Muscle layer of duodenum (tissue), 2 donors: ENCODE data around the gene TAOK3.
"Not testable (repeated sequence)": the region's sequence is repeated elsewhere in the genome, so short reads cannot be mapped to it uniquely, and the experiment has no call there.

Experiments
- H3K27ac ChIP-seq: one replicate; pipeline ENCODE4 v1.7.0; 2013; ENCODE audit warnings: mild to moderate bottlenecking, low read length
- H3K27me3 ChIP-seq: one replicate; pipeline ENCODE4 v1.7.0; 2013; ENCODE audit warnings: low read depth, mild to moderate bottlenecking, control low read depth, low read length
- H3K36me3 ChIP-seq, 2 donors: one replicate each; pipeline ENCODE4 v1.7.0; 2013; ENCODE audit warnings: low read length in 2 of 2, control low read depth in 1 of 2, mild to moderate bottlenecking in 1 of 2; ENCODE audit not compliant: insufficient read depth in 2 of 2, control insufficient read depth in 1 of 2
- H3K4me1 ChIP-seq, 2 donors: one replicate each; pipeline ENCODE4 v1.7.0; 2013; ENCODE audit warnings: low read length in 2 of 2, mild to moderate bottlenecking in 2 of 2, control low read depth in 1 of 2, moderate library complexity in 1 of 2; ENCODE audit not compliant: insufficient read depth in 2 of 2, control insufficient read depth in 1 of 2
- H3K4me3 ChIP-seq, 2 donors: one replicate each; pipeline ENCODE4 v1.7.0; 2013; ENCODE audit warnings: low read length in 2 of 2, low read depth in 1 of 2, mild to moderate bottlenecking in 1 of 2
- H3K9me3 ChIP-seq, 2 donors: one replicate each; pipeline ENCODE4 v1.7.0; 2013; ENCODE audit warnings: low read length in 2 of 2, control low read depth in 1 of 2, mild to moderate bottlenecking in 1 of 2; ENCODE audit not compliant: control insufficient read depth in 1 of 2
- donor health status: healthy.

Gene TAOK3

GRCh38 chr12:118290130-118290529, 82.6 kb downstream of the TAOK3 start:
- Histone ChIP-seq H3K4me1 (peaks cover 0 to 5% of the 10 kb centered on the region in 2 donors), H3K27me3 (no peaks in the 10 kb centered on the region), H3K36me3 (no peaks in the 10 kb centered on the region), H3K4me3 (no peak overlapping the region), H3K27ac (no peak overlapping the region), H3K9me3 (no peaks in the 10 kb centered on the region)

DNA sequence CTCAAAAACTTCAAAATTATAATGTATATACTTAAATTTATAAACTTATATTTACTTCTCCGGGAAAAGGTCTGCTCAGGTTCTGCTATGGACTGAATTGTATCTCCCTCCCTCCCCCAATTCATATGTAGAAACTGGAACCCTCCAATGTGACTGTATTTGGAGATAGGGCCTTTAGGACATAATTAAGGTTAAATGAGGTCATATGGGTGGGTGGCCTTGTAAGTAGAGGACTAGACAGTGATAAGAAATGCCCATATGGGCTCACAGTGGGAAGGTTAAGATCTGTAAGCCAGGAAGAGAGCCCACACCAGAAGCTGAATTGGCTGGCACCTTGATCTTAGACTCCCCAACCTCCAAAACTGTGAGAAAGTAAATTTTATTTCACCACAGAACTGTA, 84.5 kb downstream of the TAOK3 start:
- no peak overlapping the region for H3K27ac ChIP-seq
- H3K36me3 ChIP-seq: no peaks in the 10 kb centered on the region
- peaks cover 0 to 5% of the 10 kb centered on the region in 2 donors for H3K4me1 ChIP-seq
- H3K27me3 ChIP-seq: no peaks in the 10 kb centered on the region
- H3K9me3 ChIP-seq: no peaks in the 10 kb centered on the region
- no peak overlapping the region for H3K4me3 ChIP-seq

GRCh38 chr12:118287728-118288127, 85.0 kb downstream of the TAOK3 start:
- no peak overlapping the region for H3K27ac ChIP-seq
- H3K4me1 ChIP-seq: peaks cover 0 to 5% of the 10 kb centered on the region in 2 donors
- H3K4me3 ChIP-seq: no peak overlapping the region
- no peaks in the 10 kb centered on the region for H3K27me3 ChIP-seq
- H3K9me3 ChIP-seq: no peaks in the 10 kb centered on the region
- H3K36me3 ChIP-seq: no peaks in the 10 kb centered on the region

GRCh38 chr12:118282767-118283166, 89.9 kb downstream of the TAOK3 start:
- H3K4me1 ChIP-seq: no peaks in the 10 kb centered on the region
- H3K36me3 ChIP-seq: no peaks in the 10 kb centered on the region
- no peak overlapping the region for H3K4me3 ChIP-seq
- H3K27ac ChIP-seq: no peak overlapping the region
- H3K9me3 ChIP-seq: no peaks in the 10 kb centered on the region
- no peaks in the 10 kb centered on the region for H3K27me3 ChIP-seq

- H3K27ac ChIP-seq, H3K4me1 ChIP-seq, H3K27me3 ChIP-seq, H3K9me3 ChIP-seq, H3K4me3 ChIP-seq, H3K36me3 ChIP-seq: not testable (repeated sequence)
These were observed 94.4 kb downstream of the TAOK3 start for GRCh38 chr12:118278288-118278687.

DNA sequence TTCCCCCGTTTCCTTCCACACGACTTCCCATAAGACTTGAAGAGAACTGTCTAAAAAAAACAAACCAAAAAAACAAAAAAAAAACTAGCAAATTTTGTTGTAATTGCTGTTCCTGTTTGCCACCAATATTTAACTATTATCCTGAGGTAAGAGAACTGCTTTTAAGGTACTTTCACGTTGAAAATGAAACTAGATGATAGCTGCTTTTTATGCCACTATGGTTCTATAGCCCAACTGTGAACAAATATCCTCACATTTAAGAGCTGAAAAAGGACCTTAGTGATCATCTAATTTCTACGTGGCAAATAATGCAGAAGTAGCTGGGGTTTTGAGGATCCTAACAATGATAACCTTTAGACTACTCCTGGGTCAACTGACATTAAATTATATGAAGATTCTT, 98.6 kb downstream of the TAOK3 start:
- no peaks in the 10 kb centered on the region for H3K36me3 ChIP-seq

GRCh38 chr12:118271770-118272417, 100.8 kb downstream of the TAOK3 start:
- Histone ChIP-seq H3K27me3 (no peaks in the 10 kb centered on the region), H3K4me3 (no peak overlapping the region), H3K9me3 (no peaks in the 10 kb centered on the region), H3K27ac (no peak overlapping the region), H3K4me1 (no peaks in the 10 kb centered on the region), H3K36me3 (no peaks in the 10 kb centered on the region)

More for the DNA sequence above, 98.6 kb downstream of the TAOK3 start:
- Histone ChIP-seq H3K27ac (no peak overlapping the region), H3K27me3 (no peaks in the 10 kb centered on the region), H3K9me3 (no peaks in the 10 kb centered on the region), H3K4me3 (no peak overlapping the region), H3K4me1 (no peaks in the 10 kb centered on the region)

DNA sequence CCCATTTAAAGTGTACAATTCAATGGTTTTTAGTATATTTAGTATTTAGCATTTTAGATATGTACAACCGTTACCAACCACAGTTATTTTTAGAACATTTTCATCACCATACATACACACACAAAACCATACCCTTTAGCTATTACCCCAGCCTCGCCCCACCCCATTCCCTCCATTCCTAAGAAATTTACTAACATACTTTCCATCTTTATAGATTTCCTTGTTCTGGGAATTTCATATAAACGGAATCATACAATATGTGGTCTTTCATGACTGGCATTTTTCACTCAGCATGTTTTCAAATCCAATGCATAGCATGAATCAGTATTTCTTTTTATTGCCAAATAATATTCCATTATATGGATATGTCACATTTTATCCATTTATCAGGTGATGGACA, 101.5 kb downstream of the TAOK3 start:
- H3K4me3 ChIP-seq: no peak overlapping the region
- no peaks in the 10 kb centered on the region for H3K27me3 ChIP-seq
- no peaks in the 10 kb centered on the region for H3K4me1 ChIP-seq

DNA sequence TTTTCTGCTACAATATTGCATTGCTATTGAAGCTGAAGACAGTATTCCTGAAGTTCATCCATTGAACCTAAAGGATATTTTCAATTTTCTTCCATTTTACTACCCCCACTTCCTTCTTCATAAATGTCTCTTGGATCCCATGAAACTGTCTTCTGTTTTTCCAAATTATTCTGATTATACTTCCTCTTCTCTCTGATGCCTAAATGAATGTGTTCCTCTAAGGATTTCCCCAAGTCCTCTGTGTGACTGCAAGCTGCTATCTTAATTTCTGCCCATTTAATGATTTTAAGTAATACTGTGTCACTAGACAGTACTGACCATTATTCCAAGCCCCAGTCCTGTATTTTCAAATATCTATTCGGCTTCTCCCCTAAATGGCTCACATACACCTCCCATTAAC, 102.9 kb downstream of the TAOK3 start:
- Histone ChIP-seq H3K27ac (no peak overlapping the region), H3K27me3 (no peaks in the 10 kb centered on the region), H3K4me3 (no peak overlapping the region), H3K9me3 (no peaks in the 10 kb centered on the region), H3K4me1 (no peaks in the 10 kb centered on the region), H3K36me3 (no peaks in the 10 kb centered on the region)

More for the DNA sequence above, 101.5 kb downstream of the TAOK3 start:
- Histone ChIP-seq H3K36me3 (no peaks in the 10 kb centered on the region), H3K27ac (no peak overlapping the region), H3K9me3 (no peaks in the 10 kb centered on the region)

DNA sequence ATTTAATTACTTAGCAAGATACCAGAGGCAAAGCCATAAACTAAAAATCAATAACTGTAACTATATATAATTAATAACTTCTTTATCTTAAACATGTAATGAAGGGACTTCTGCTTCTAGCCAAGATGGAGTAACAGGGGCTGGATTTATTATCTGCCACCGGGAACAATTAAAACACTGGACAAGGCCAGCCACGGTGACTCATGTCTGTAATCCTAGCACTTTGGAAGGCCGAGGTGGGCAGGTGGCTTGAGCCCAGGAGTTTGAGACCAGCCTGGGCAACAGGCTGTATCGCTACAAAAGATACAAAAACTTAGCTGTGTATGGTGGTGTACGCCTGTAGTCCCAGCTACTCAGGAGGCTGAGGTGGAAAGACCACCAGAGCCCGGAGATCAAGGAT, 113.6 kb downstream of the TAOK3 start:
- peaks cover 5 to 9% of the 10 kb centered on the region in 2 donors for H3K36me3 ChIP-seq

GRCh38 chr12:118256352-118256751, 116.4 kb downstream of the TAOK3 start:
- Histone ChIP-seq H3K27me3 (no peaks in the 10 kb centered on the region), H3K36me3 (peaks cover 2 to 7% of the 10 kb centered on the region in 2 donors), H3K27ac (no peak overlapping the region), H3K9me3 (peaks cover 0 to 4% of the 10 kb centered on the region in 2 donors), H3K4me1 (no peaks in the 10 kb centered on the region), H3K4me3 (no peak overlapping the region)

More for the DNA sequence above, 113.6 kb downstream of the TAOK3 start:
- H3K4me1 ChIP-seq: no peaks in the 10 kb centered on the region
- H3K27me3 ChIP-seq: no peaks in the 10 kb centered on the region
- H3K9me3 ChIP-seq: peaks cover 0 to 4% of the 10 kb centered on the region in 2 donors
- H3K27ac ChIP-seq: no peak overlapping the region
- H3K4me3 ChIP-seq: no peak overlapping the region

- H3K36me3 ChIP-seq: peaks cover 2 to 7% of the 10 kb centered on the region in 2 donors
- H3K4me1 ChIP-seq: no peaks in the 10 kb centered on the region
- H3K9me3 ChIP-seq: no peaks in the 10 kb centered on the region
- H3K27ac ChIP-seq: no peak overlapping the region
- no peak overlapping the region for H3K4me3 ChIP-seq
- H3K27me3 ChIP-seq: no peaks in the 10 kb centered on the region
These were observed 123.2 kb downstream of the TAOK3 start for GRCh38 chr12:118249547-118249946.
